ENCODE measurements around the gene ZFP69B. TPM values are rescaled to one million over a fixed set of nuclear protein-coding genes. Genes with fewer than 3 reads are reported as not detected.
"Not testable (repeated sequence)": the region's sequence is repeated elsewhere in the genome, so short reads cannot be mapped to it uniquely, and the experiment has no call there.

Gene ZFP69B
- total RNA-seq, 1 donor from 2014 or later = 3.3 TPM

DNA sequence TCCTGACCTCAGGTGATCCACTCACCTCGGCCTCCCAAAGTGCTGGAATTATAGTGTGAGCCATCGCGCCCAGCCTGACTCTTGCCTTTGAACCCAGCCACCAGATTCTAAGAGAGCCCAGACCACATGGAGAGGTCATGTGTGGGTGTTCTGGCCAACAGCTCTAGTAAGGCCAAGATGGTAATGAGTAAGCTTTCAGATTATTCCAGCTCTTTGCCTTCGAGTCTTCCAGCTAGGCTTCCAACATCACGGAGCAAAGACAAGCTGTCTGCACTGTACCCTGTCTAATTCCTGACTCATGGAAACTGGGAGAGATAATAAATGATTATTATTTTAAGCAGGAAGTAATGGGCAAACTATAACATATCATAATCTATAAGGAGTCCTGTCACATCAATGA lies 14.8 kb upstream of the ZFP69B start:
- DNase-seq (ENCODE audit: low read depth) = no peak

GRCh38 chr1:40435876-40436275 lies 14.4 kb upstream of the ZFP69B start:
- DNase-seq (ENCODE audit: low read depth) = no peak

- peak; percentile 33 for DNase-seq (ENCODE audit: low read depth)
Measured at GRCh38 chr1:40438391-40439015, 11.8 kb upstream of the ZFP69B start.

DNA sequence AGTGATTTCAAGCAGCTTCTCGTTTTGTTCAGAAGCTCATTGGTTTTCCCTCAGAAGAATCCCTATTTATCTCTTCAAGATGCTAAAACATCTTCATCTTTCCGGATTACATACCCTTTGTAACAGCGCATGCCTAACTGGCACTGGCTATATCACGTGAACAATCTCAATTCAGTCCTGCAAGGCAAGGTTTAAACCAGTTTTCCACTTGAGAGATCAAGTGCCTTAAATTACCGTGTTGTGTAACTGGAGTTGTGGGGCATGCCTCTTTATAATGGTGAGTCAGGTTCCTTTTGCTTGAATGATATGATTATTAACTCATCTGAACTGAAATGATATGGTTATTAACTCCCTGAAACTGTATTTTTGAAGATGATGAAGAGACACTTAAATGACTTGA lies 11.0 kb upstream of the ZFP69B start:
- no peak for DNase-seq (ENCODE audit: low read depth)

DNA sequence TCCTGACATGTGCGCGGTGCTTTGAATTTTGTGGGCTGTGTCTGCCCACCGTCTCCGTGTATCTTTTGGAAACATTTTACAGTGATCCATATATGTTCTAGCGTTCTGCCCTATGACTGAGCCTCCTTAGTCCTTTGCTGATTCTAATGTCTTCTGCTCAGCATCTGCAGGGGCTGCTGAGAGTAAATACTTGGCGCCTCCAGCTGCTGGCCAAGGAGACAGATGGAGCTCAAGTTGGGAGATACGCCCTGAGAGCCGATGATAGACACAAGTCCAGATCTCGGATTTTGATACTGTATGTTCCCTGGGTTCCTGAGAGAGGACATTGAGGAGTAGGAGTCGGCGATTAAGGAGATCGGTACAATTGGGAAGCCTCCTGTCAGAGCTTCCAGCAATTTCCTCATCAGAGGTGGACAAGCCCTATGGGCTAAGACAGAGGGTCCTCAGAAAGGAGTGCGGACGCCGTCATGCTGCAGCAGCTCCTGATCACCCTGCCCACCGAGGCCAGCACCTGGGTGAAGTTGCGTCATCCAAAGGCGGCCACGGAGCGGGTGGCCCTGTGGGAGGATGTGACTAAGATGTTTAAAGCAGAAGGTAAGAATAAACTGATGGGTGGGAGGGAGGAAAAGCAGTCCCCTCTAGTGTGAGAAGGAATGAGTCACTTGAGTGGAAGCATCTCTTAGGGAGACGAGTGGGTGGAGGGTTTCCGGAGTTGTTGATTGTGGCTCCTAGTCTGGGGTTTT lies 390 bp downstream of the ZFP69B start:
- DNase-seq (ENCODE audit: low read depth) = no peak

GRCh38 chr1:40451238-40451585 lies 936 bp downstream of the ZFP69B start:
- no peak for DNase-seq (ENCODE audit: low read depth)

DNA sequence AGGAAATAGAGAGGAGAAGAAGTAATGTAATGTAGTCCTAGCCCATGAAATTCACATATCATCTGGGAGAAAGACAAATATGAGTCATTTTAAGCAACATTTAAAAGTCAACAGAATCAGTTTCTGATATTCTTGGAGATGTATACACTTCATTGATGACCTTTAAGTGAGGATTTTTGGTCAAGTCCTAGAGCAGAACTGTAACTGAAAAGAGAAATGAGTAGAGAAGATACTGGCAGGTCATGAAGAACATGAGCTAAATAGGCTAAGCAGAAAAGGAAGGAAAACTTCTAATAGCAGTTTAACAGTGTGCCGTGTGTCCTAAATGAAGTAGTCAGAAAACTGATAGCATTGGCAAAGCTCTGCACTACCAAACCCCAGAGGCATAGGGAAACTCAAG lies 4.6 kb downstream of the ZFP69B start:
- DNase-seq (ENCODE audit: low read depth) = no peak

DNA sequence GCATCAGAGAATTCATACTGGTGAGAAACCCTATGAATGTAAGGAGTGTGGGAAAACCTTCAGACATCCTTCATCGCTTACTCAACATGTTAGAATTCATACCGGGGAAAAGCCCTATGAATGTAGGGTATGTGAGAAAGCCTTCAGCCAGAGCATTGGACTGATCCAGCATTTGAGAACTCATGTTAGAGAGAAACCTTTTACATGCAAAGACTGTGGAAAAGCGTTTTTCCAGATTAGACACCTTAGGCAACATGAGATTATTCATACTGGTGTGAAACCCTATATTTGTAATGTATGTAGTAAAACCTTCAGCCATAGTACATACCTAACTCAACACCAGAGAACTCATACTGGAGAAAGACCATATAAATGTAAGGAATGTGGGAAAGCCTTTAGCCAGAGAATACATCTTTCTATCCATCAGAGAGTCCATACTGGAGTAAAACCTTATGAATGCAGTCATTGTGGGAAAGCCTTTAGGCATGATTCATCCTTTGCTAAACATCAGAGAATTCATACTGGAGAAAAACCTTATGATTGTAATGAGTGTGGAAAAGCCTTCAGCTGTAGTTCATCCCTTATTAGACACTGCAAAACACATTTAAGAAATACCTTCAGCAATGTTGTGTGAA lies 12.8 kb downstream of the ZFP69B start:
- peak; percentile 9 for DNase-seq (ENCODE audit: low read depth)

- DNase-seq (ENCODE audit: low read depth) = no peak
Measured at GRCh38 chr1:40469327-40469726, 19.1 kb downstream of the ZFP69B start.

DNA sequence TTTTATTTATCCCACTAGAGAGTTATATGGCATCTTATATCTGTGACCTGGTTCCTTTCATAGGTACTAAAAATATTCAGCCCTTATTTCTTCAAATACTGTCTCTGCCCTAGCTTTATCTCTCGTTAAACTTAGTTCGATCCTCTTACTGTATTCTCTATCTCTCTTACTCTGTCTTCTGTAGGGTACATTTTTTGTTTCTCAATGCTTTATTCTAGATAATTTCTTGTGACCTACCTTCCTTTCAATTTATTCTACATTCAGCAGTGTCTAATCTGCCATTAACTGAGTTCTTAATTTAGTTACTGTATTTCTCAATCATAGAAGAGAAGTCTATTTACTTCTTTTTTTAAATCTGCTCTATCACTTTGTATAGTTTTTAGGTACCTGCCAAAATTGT lies 25.0 kb downstream of the ZFP69B start:
- DNase-seq (ENCODE audit: low read depth) = no peak

GRCh38 chr1:40476924-40477677 lies 26.8 kb downstream of the ZFP69B start, which contains the start of gene ZFP69:
ZFP69 (plus strand) TSS chr1:40477290; CDS start chr1:40479362, 2,072 bp downstream.
- peak; percentile 53 for DNase-seq (ENCODE audit: low read depth)

GRCh38 chr1:40477678-40478053 lies 27.4 kb downstream of the ZFP69B start:
- peak; percentile 20 for DNase-seq (ENCODE audit: low read depth)

- DNase-seq (ENCODE audit: low read depth) = no peak
Measured at GRCh38 chr1:40478276-40478675, 28.0 kb downstream of the ZFP69B start.

- DNase-seq (ENCODE audit: low read depth) = no peak
Measured at GRCh38 chr1:40479156-40479555, 28.9 kb downstream of the ZFP69B start.

GRCh38 chr1:40495315-40495903 lies 45.1 kb downstream of the ZFP69B start:
- no peak for DNase-seq (ENCODE audit: low read depth)

GRCh38 chr1:40502651-40503050 lies 52.4 kb downstream of the ZFP69B start:
- DNase-seq (ENCODE audit: low read depth) = not testable (repeated sequence)

DNA sequence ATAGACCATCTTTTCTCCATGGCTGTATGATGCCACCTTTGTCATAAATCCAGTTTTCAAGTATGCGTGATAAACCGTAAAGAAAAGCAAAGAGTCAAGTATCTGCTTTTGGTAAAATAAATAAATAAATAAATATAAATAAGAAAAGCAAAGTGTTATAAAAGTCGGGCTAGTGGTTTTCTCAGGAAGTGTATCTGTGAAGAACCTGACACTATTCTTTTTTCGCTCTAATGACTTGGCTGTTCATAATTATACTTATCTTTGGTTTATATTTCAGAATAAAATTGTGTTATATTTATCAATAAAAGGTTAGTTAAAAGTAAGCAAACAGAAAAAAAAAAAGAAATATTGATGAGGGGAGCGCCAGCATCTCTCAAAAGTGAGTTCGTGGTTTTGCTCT lies 57.7 kb downstream of the ZFP69B start:
- no peak for DNase-seq (ENCODE audit: low read depth)

- DNase-seq (ENCODE audit: low read depth) = peak; percentile 84
Measured at GRCh38 chr1:40508375-40509341, 58.4 kb downstream of the ZFP69B start, which contains the start of gene EXO5. EXO5 (plus strand) TSS chr1:40508767; CDS start chr1:40514545, 5,778 bp downstream.

Data from myocyte (in vitro differentiated cells).